SH-SY5Y (cell line): Measurements from ENCODE around the gene PPEF1.

ENCODE experiments used
- GATA2 ChIP-seq: IDR thresholded peaks from 2 replicates; pipeline ENCODE4 v1.6.1; 2011; ENCODE audit warnings: mild to moderate bottlenecking, low read depth, low read length
- GATA3 ChIP-seq: IDR thresholded peaks from 2 replicates; pipeline ENCODE4 v1.6.1; 2011; ENCODE audit warnings: low read depth, mild to moderate bottlenecking, low read length, moderate library complexity

GRCh38 chrX:18698737-18699650 is 8.5 kb upstream of the PPEF1 start:
- TF ChIP-seq GATA2 (no peak), GATA3 (no peak)
